HAP-1 (cell line): ENCODE data around the gene BCL11B.

ENCODE experiments used
- DNase-seq, 2 experiments: peaks; one replicate each; pipeline ENCODE4 v3.0.0-alpha.2; 2016 to 2020; ENCODE audit warnings: low spot score in 2 of 2
- H3K27me3 ChIP-seq: fragments of 250-450 bp; sonication (Bioruptor Pico); 2 replicates; pipeline ENCODE4 v1.5.1; 2020; ENCODE audit warnings: low read depth, mild to moderate bottlenecking, moderate library complexity
- H3K36me3 ChIP-seq: fragments of 250-450 bp; sonication (Bioruptor Pico); replicated peaks from 2 replicates; pipeline ENCODE4 v1.5.1; 2020; ENCODE audit warnings: mild to moderate bottlenecking
- H3K4me1 ChIP-seq: fragments of 250-450 bp; sonication (Bioruptor Pico); 2 replicates; pipeline ENCODE4 v1.5.1; 2020; ENCODE audit warnings: mild to moderate bottlenecking
- H3K4me3 ChIP-seq: fragments of 250-450 bp; sonication (Bioruptor Pico); 2 replicates; pipeline ENCODE4 v1.5.1; 2020; ENCODE audit warnings: mild to moderate bottlenecking, moderate library complexity
- H3K9me3 ChIP-seq: fragments of 250-450 bp; sonication (Bioruptor Pico); 2 replicates; pipeline ENCODE4 v1.5.1; 2020; ENCODE audit warnings: mild to moderate bottlenecking, moderate library complexity
- in situ Hi-C: fragments of 300-500 bp; cut with MboI; formaldehyde crosslinking; loops from 3 replicates; pipeline ENCODE4 v1.14.3; 2020; ENCODE audit warnings: low sequenced_read_pairs, inconsistent platforms, mixed read lengths

Gene BCL11B

GRCh38 chr14:99177886-99178835, 93.8 kb downstream of the BCL11B start:
- no peaks in the 10 kb centered on the region for H3K9me3 ChIP-seq

GRCh38 chr14:99177046-99177655, 94.8 kb downstream of the BCL11B start:
- no peak overlapping the region for H3K4me3 ChIP-seq
- no peaks in the 10 kb centered on the region for H3K9me3 ChIP-seq
- no peaks in the 10 kb centered on the region for H3K36me3 ChIP-seq
- no peaks in the 10 kb centered on the region for H3K27me3 ChIP-seq
- in situ Hi-C loops: no loop called here
- no peaks in the 10 kb centered on the region for H3K4me1 ChIP-seq
- no peak for DNase-seq

More at GRCh38 chr14:99177886-99178835, 93.8 kb downstream of the BCL11B start:
- no peaks in the 10 kb centered on the region for H3K36me3 ChIP-seq
- no peaks in the 10 kb centered on the region for H3K27me3 ChIP-seq
- DNase-seq: no peak
- in situ Hi-C loops: no loop called here
- no peak overlapping the region for H3K4me3 ChIP-seq
- H3K4me1 ChIP-seq: no peaks in the 10 kb centered on the region

- no peaks in the 10 kb centered on the region for H3K9me3 ChIP-seq
- no peaks in the 10 kb centered on the region for H3K36me3 ChIP-seq
- no peak overlapping the region for H3K4me3 ChIP-seq
- DNase-seq: no peak
- H3K4me1 ChIP-seq: no peaks in the 10 kb centered on the region
- in situ Hi-C loops: no loop called here
- no peaks in the 10 kb centered on the region for H3K27me3 ChIP-seq
Measured at GRCh38 chr14:99176156-99176945, 95.6 kb downstream of the BCL11B start.

- Histone ChIP-seq H3K27me3 (no peaks in the 10 kb centered on the region), H3K4me1 (no peaks in the 10 kb centered on the region), H3K4me3 (no peak overlapping the region), H3K9me3 (no peaks in the 10 kb centered on the region), H3K36me3 (no peaks in the 10 kb centered on the region)
- DNase-seq: no peak
- in situ Hi-C loops: no loop called here
Measured at GRCh38 chr14:99175331-99176155, 96.5 kb downstream of the BCL11B start.

GRCh38 chr14:99174770-99175319, 97.2 kb downstream of the BCL11B start:
- Histone ChIP-seq H3K4me3 (no peak overlapping the region), H3K4me1 (no peaks in the 10 kb centered on the region), H3K27me3 (no peaks in the 10 kb centered on the region), H3K36me3 (no peaks in the 10 kb centered on the region), H3K9me3 (no peaks in the 10 kb centered on the region)
- in situ Hi-C loops: no loop called here
- DNase-seq: no peak

- H3K9me3 ChIP-seq: no peaks in the 10 kb centered on the region
- in situ Hi-C loops: no loop called here
- no peaks in the 10 kb centered on the region for H3K4me1 ChIP-seq
- no peak overlapping the region for H3K4me3 ChIP-seq
- no peak for DNase-seq
- H3K36me3 ChIP-seq: no peaks in the 10 kb centered on the region
- no peaks in the 10 kb centered on the region for H3K27me3 ChIP-seq
Measured at GRCh38 chr14:99174081-99174769, 97.8 kb downstream of the BCL11B start.

GRCh38 chr14:99173506-99173905, 98.5 kb downstream of the BCL11B start:
- H3K36me3 ChIP-seq: no peaks in the 10 kb centered on the region
- H3K4me3 ChIP-seq: no peak overlapping the region
- DNase-seq: no peak
- in situ Hi-C loops: no loop called here
- H3K4me1 ChIP-seq: no peaks in the 10 kb centered on the region
- no peaks in the 10 kb centered on the region for H3K27me3 ChIP-seq
- no peaks in the 10 kb centered on the region for H3K9me3 ChIP-seq

GRCh38 chr14:99173086-99173485, 98.9 kb downstream of the BCL11B start:
- Histone ChIP-seq H3K27me3 (no peaks in the 10 kb centered on the region), H3K4me1 (no peaks in the 10 kb centered on the region), H3K36me3 (no peaks in the 10 kb centered on the region), H3K9me3 (no peaks in the 10 kb centered on the region), H3K4me3 (no peak overlapping the region)
- no peak for DNase-seq
- in situ Hi-C loops: no loop called here

- no peak for DNase-seq
- peaks cover 6% of the 10 kb centered on the region for H3K4me1 ChIP-seq
- no peaks in the 10 kb centered on the region for H3K9me3 ChIP-seq
- H3K4me3 ChIP-seq: no peak overlapping the region
- no peaks in the 10 kb centered on the region for H3K36me3 ChIP-seq
- in situ Hi-C loops: no loop called here
- no peaks in the 10 kb centered on the region for H3K27me3 ChIP-seq
Measured at GRCh38 chr14:99171396-99171795, 100.6 kb downstream of the BCL11B start.

- in situ Hi-C loops: no loop called here
- Histone ChIP-seq H3K4me3 (no peak overlapping the region), H3K27me3 (no peaks in the 10 kb centered on the region), H3K36me3 (no peaks in the 10 kb centered on the region), H3K9me3 (no peaks in the 10 kb centered on the region), H3K4me1 (peaks cover 8% of the 10 kb centered on the region)
- no peak for DNase-seq
Measured at GRCh38 chr14:99169776-99170356, 102.1 kb downstream of the BCL11B start.

GRCh38 chr14:99168330-99168729, 103.7 kb downstream of the BCL11B start:
- Histone ChIP-seq H3K4me3 (no peak overlapping the region), H3K9me3 (no peaks in the 10 kb centered on the region), H3K4me1 (peaks cover 8% of the 10 kb centered on the region), H3K36me3 (no peaks in the 10 kb centered on the region), H3K27me3 (no peaks in the 10 kb centered on the region)
- in situ Hi-C loops: no loop called here
- DNase-seq: no peak

- Histone ChIP-seq H3K27me3 (no peaks in the 10 kb centered on the region), H3K9me3 (no peaks in the 10 kb centered on the region), H3K36me3 (no peaks in the 10 kb centered on the region), H3K4me3 (no peak overlapping the region), H3K4me1 (peaks cover 8% of the 10 kb centered on the region)
- DNase-seq: peak in 1 of 2 experiments; percentile 25
- in situ Hi-C loops: no loop called here
Measured at GRCh38 chr14:99166506-99166905, 105.5 kb downstream of the BCL11B start.
